ENCODE measurements around the gene MON1A. TPM values are rescaled to one million over a fixed set of nuclear protein-coding genes. Genes with fewer than 3 reads are reported as not detected.

MON1A gene
- total and polyA plus RNA-seq, 10 donors, result 3.4 to 9.3 (median 6.8) TPM

GRCh38 chr3:49928481-49929017 lies 1.1 kb downstream of the MON1A start:
- WGBS, 5 donors, result 83 to 94% (median 87%) methylated on average over 5 of the region's 5 CpGs
- Histone ChIP-seq H3K9me3 (no peaks in the 10 kb centered on the region), H3K36me3 (peaks cover 0 to 7% (median 0%) of the 10 kb centered on the region in 6 donors), H3K4me1 (peaks cover 7 to 38% (median 23%) of the 10 kb centered on the region in 6 donors), H3K27me3 (replicated peaks in 1 of 7) (no peaks in the 10 kb centered on the region), H3K4me3 (peak overlapping the region in 7 of 8 donors; percentile 59 to 96 (median 88)), H3K27ac (peak overlapping the region in 2 of 8 donors; percentile 89 to 92)
- DNase-seq, result no peak
- intact Hi-C loops (cut with DNase I; ENCODE audit: low total_unique reads), result no loop called here
- TF ChIP-seq POLR2AphosphoS5 (IDR thresholded peaks at IDR 0.05), result no peak
- TF ChIP-seq, protein P1, sequence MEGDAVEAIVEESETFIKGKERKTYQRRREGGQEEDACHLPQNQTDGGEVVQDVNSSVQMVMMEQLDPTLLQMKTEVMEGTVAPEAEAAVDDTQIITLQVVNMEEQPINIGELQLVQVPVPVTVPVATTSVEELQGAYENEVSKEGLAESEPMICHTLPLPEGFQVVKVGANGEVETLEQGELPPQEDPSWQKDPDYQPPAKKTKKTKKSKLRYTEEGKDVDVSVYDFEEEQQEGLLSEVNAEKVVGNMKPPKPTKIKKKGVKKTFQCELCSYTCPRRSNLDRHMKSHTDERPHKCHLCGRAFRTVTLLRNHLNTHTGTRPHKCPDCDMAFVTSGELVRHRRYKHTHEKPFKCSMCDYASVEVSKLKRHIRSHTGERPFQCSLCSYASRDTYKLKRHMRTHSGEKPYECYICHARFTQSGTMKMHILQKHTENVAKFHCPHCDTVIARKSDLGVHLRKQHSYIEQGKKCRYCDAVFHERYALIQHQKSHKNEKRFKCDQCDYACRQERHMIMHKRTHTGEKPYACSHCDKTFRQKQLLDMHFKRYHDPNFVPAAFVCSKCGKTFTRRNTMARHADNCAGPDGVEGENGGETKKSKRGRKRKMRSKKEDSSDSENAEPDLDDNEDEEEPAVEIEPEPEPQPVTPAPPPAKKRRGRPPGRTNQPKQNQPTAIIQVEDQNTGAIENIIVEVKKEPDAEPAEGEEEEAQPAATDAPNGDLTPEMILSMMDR (IDR thresholded peaks at IDR 0.05 in 8 of 11, conservative IDR thresholded peaks at IDR 0.05 in 3 of 11), result no peak
- TF ChIP-seq POLR2A (IDR thresholded peaks at IDR 0.05), result no peak

GRCh38 chr3:49927798-49928197 lies 1.8 kb downstream of the MON1A start:
- Histone ChIP-seq H3K4me1 (peaks cover 7 to 38% (median 23%) of the 10 kb centered on the region in 6 donors), H3K36me3 (peaks cover 0 to 7% (median 0%) of the 10 kb centered on the region in 6 donors), H3K27ac (no peak overlapping the region), H3K4me3 (no peak overlapping the region), H3K27me3 (replicated peaks in 1 of 7) (no peaks in the 10 kb centered on the region), H3K9me3 (no peaks in the 10 kb centered on the region)
- TF ChIP-seq, protein P1 (IDR thresholded peaks at IDR 0.05 in 8 of 11, conservative IDR thresholded peaks at IDR 0.05 in 3 of 11), result no peak
- DNase-seq, result no peak
- intact Hi-C loops (cut with DNase I; ENCODE audit: low total_unique reads), result no loop called here
- 90 to 96% (median 92%) methylated on average over 5 of the region's 5 CpGs for WGBS, 5 donors

GRCh38 chr3:49926117-49926728 lies 3.4 kb downstream of the MON1A start:
- WGBS, 5 donors, result 83 to 97% (median 89%) methylated on average over 4 of the region's 4 CpGs
- Histone ChIP-seq H3K27ac (no peak overlapping the region), H3K27me3 (replicated peaks in 1 of 7) (no peaks in the 10 kb centered on the region), H3K4me3 (no peak overlapping the region), H3K4me1 (peaks cover 7 to 36% (median 23%) of the 10 kb centered on the region in 6 donors), H3K9me3 (no peaks in the 10 kb centered on the region), H3K36me3 (peaks cover 0 to 7% (median 0%) of the 10 kb centered on the region in 6 donors)
- intact Hi-C loops (cut with DNase I; ENCODE audit: low total_unique reads), result no loop called here
- TF ChIP-seq POLR2AphosphoS5 (IDR thresholded peaks at IDR 0.05) (no peak), POLR2A (IDR thresholded peaks at IDR 0.05) (no peak)
- TF ChIP-seq, protein P1 (IDR thresholded peaks at IDR 0.05 in 8 of 11, conservative IDR thresholded peaks at IDR 0.05 in 3 of 11), result no peak
- no peak for DNase-seq

- Histone ChIP-seq H3K4me3 (no peak overlapping the region), H3K36me3 (peaks cover 0 to 7% (median 0%) of the 10 kb centered on the region in 6 donors), H3K27me3 (replicated peaks in 1 of 7) (no peaks in the 10 kb centered on the region), H3K27ac (no peak overlapping the region), H3K9me3 (no peaks in the 10 kb centered on the region), H3K4me1 (peaks cover 7 to 29% (median 21%) of the 10 kb centered on the region in 6 donors)
- no peak for DNase-seq
- WGBS, 5 donors, result 81 to 87% (median 82%) methylated on average over 2 of the region's 2 CpGs
- TF ChIP-seq, protein P1 (IDR thresholded peaks at IDR 0.05 in 8 of 11, conservative IDR thresholded peaks at IDR 0.05 in 3 of 11), result no peak
- TF ChIP-seq POLR2AphosphoS5 (IDR thresholded peaks at IDR 0.05), result no peak
- TF ChIP-seq POLR2A (IDR thresholded peaks at IDR 0.05), result no peak
- intact Hi-C loops (cut with DNase I; ENCODE audit: low total_unique reads), result no loop called here
Observed at GRCh38 chr3:49925485-49925884, 4.1 kb downstream of the MON1A start.
